Fibroblast of the aortic adventitia (primary cell): ENCODE measurements around the gene ADA. TPM values are rescaled to one million over a fixed set of nuclear protein-coding genes. Genes with fewer than 3 reads are reported as not detected.
"Not testable (repeated sequence)": the region's sequence is repeated elsewhere in the genome, so short reads cannot be mapped to it uniquely, and the experiment has no call there.

Experiments used
- DNase-seq: peaks from one replicate; pipeline ENCODE4 v3.0.0-alpha.2; 2010; ENCODE audit warnings: low read depth
- H3K4me3 ChIP-seq: 2 replicates; pipeline ENCODE4 v1.5.1; 2011; ENCODE audit warnings: low read depth, mild to moderate bottlenecking, control low read depth, low read length, moderate library complexity
- total RNA-seq: library from RNA; depleted of rRNA; stranded (reverse); fragments of >200 nt; gene quantifications from 2 replicates; pipeline ENCODE4 v1.2.3, GENCODE V29; 2012; ENCODE audit warnings: low replicate concordance
- TF ChIP-seq, protein P1 (sequence below): IDR thresholded peaks from 2 replicates; pipeline ENCODE4 v1.5.1; 2011; ENCODE audit warnings: mild to moderate bottlenecking, low read length, control low read depth, inconsistent platforms; ENCODE audit not compliant: insufficient read depth

The ADA gene
- total RNA-seq, 1 donor, result 4.6 TPM

DNA sequence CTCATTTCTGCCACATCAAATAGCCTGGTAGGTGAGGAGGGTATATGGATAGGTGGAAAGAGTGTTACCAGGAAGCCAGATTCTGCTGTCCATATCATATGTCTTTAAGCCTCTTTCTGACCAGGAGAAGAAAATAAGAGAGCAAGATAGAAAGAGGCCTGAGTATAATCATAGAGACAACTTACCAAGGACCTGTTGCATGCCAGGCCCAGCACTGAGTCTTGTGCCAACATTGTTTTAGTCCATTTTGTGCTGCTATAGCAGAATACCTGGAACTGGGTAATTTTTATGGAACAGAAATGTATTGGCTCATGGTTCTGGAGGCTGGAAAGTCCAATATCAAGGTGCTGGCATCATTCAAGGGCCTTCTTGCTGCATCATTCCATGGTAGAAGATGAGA, 7.3 kb upstream of the ADA start:
- TF ChIP-seq, protein P1, sequence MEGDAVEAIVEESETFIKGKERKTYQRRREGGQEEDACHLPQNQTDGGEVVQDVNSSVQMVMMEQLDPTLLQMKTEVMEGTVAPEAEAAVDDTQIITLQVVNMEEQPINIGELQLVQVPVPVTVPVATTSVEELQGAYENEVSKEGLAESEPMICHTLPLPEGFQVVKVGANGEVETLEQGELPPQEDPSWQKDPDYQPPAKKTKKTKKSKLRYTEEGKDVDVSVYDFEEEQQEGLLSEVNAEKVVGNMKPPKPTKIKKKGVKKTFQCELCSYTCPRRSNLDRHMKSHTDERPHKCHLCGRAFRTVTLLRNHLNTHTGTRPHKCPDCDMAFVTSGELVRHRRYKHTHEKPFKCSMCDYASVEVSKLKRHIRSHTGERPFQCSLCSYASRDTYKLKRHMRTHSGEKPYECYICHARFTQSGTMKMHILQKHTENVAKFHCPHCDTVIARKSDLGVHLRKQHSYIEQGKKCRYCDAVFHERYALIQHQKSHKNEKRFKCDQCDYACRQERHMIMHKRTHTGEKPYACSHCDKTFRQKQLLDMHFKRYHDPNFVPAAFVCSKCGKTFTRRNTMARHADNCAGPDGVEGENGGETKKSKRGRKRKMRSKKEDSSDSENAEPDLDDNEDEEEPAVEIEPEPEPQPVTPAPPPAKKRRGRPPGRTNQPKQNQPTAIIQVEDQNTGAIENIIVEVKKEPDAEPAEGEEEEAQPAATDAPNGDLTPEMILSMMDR, result no peak
- H3K4me3 ChIP-seq, result no peak overlapping the region
- no peak for DNase-seq

DNA sequence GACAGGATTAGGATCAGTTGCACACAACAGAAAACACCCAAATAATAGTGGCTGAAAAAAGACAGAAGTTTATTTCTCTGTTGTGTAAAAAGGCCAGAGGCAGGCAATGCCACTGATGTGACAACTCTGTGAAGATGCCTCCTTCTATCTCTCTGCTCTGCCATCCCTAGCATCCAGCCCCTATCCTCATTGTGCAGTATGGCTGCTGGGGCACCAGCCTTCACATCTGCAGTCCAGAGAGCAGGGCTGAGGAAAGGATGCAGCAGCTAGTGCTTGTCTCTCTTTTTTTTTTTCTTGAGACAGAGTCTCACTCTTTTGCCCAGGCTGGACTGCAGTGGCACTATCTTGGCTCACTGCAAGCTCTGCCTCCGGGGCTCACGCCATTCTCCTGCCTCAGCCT, 6.4 kb upstream of the ADA start:
- TF ChIP-seq, protein P1, result no peak
- no peak overlapping the region for H3K4me3 ChIP-seq
- no peak for DNase-seq

GRCh38 chr20:44656448-44656847, 4.9 kb upstream of the ADA start:
- DNase-seq, result no peak
- TF ChIP-seq, protein P1, result no peak
- no peak overlapping the region for H3K4me3 ChIP-seq

DNA sequence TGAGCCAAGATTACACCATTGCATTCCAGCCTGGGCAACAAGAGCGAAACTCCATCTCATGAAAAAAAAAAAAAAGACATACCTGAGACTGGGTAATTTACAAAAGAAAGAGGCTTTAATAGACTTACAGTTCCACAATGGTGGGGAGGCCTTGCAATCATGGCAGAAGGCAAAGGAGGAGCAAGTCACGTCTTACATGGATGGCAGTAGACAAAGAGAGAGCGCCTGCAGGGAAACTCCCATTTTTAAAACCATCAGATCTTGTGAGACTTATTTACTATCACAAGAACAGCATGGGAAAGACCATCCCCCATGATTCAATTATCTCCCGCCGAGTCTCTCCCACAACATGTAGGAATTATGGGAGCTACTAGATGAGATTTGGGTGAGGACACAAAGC, 2.7 kb upstream of the ADA start:
- not testable (repeated sequence) for DNase-seq, H3K4me3 ChIP-seq

DNA sequence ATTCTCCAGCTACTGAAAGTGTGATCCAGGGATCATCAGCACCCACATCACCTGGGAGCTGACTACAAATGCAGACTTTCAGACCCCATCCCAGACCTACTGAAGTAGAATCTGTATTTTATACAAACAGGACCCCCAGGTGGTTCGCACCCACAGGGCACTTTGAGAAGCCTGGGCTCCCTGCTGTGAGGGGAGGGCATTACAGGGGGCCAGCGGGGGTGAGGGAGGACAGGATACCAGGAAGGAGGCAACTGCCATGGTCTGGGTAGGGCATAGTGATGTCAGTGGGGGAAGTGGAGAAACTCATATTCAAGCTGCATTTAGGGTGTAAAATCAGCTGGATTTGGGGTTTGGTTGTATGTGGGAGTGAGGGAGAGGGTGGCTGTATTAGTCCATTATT, 2.0 kb upstream of the ADA start:
- DNase-seq, result no peak
- TF ChIP-seq, protein P1, result no peak
- H3K4me3 ChIP-seq, result no peak overlapping the region

GRCh38 chr20:44651434-44651683, 140 bp downstream of the ADA start:
- H3K4me3 ChIP-seq, result peak overlapping the region; percentile 74
- no peak for DNase-seq
- TF ChIP-seq, protein P1, result no peak

DNA sequence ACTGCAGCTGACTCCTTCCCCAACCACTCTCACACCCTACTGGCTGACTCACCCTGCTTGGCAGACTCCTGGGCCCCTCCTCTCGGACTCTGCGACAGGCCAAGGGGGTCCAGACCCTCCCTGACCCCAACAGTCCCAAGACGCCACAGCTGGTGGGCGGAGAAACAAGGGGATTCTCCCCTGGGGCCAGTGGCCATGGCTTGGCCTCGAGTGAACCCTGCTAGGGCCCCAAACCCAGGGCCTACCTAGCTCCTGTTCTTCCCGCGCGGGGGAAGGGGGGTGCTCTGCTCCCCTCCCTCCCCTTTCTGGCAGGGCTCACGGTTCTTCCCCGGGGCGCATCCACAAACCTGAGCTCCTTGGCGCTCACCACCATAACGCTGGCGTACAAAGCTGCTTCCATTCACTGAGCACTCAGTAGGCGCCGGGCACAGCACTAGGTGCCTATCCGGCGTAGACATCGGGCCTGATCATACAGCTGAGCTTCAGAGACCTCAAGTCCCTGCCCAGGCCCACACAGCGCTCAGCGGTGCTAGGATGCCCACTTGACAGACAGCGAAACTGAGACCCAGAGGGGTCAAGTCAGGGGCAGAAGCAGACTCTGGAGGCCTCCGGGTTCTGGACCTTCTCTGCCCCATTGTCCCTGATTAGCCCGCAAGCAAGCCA, 597 bp downstream of the ADA start:
- TF ChIP-seq, protein P1, result no peak
- peak; percentile 13 for DNase-seq
- H3K4me3 ChIP-seq, result peak overlapping the region; percentile 74
